Right ventricle myocardium inferior (tissue), 1 donor: ENCODE data around the gene NOP14. TPM values are rescaled to one million over a fixed set of nuclear protein-coding genes. Genes with fewer than 3 reads are reported as not detected.

Experiments used
- ATAC-seq: fragments of 200-7000 bp; cut with Tn5 transposase; one replicate; pipeline ENCODE4 v1.9.1; 2020; ENCODE audit warnings: mild to moderate bottlenecking, moderate library complexity
- DNase-seq: peaks from one replicate; pipeline ENCODE4 v3.0.0; 2021; ENCODE audit errors: missing footprints
- intact Hi-C: fragments of 100-400 bp; cut with DNase I; formaldehyde crosslinking; loops from one replicate; pipeline ENCODE4 v1.11.0; 2022
- total RNA-seq: library from RNA; stranded (reverse); fragmentation: NEBNext Ultra II Directional; extraction: Animal tissue kit (Norgen Biotek cat#: 25700); gene quantifications from one replicate; pipeline ENCODE4 v1.2.1, GENCODE V29; 2021
- donor health status: DM: no; HTN: yes; CAD: no; lungs with severe emphysema.

The NOP14 gene
- total RNA-seq, 1 donor from 2014 or later = 18.3 TPM

- DNase-seq (peak; percentile 96), ATAC-seq (peak; percentile 80)
- intact Hi-C loops = loop anchor here (5.0 kb wide), 3 partner anchors 43 to 173 kb away; partner anchors contain the start of gene ADD1
These were observed 28.1 kb downstream of the NOP14 start for GRCh38 chr4:2934813-2935761.

GRCh38 chr4:2934077-2934812, 29.0 kb downstream of the NOP14 start:
- intact Hi-C loops = loop anchor here (5.0 kb wide), 3 partner anchors 42 to 172 kb away; partner anchors contain the start of gene ADD1
- DNase-seq (peak; percentile 87), ATAC-seq (peak; percentile 40)

- no peak for DNase-seq
- ATAC-seq = no peak
- intact Hi-C loops = loop anchor here (5.0 kb wide), 3 partner anchors 41 to 171 kb away; partner anchors contain the start of gene ADD1
These were observed 29.6 kb downstream of the NOP14 start for GRCh38 chr4:2933566-2934076.

- peak; percentile 71 for DNase-seq
- ATAC-seq = no peak
- intact Hi-C loops = loop anchor here (5.0 kb wide), 3 partner anchors 41 to 171 kb away; partner anchors contain the start of gene ADD1
These were observed 30.1 kb downstream of the NOP14 start for GRCh38 chr4:2932951-2933565.

GRCh38 chr4:2932321-2932950, 30.8 kb downstream of the NOP14 start:
- intact Hi-C loops = loop anchor here (5.0 kb wide), 3 partner anchors 40 to 170 kb away; partner anchors contain the start of gene ADD1
- DNase-seq (peak; percentile 55), ATAC-seq (no peak)

GRCh38 chr4:2931512-2932301, 31.5 kb downstream of the NOP14 start:
- intact Hi-C loops = loop anchor here (5.0 kb wide), 3 partner anchors 39 to 169 kb away; partner anchors contain the start of gene ADD1
- ATAC-seq = peak; percentile 24
- peak; percentile 94 for DNase-seq

- DNase-seq = peak; percentile 68
- ATAC-seq = no peak
- intact Hi-C loops = loop anchor here (5.0 kb wide), 3 partner anchors 39 to 169 kb away; partner anchors contain the start of gene ADD1
These were observed 32.3 kb downstream of the NOP14 start for GRCh38 chr4:2930758-2931511.

GRCh38 chr4:2930135-2930757, 33.0 kb downstream of the NOP14 start:
- DNase-seq = peak; percentile 54
- intact Hi-C loops = loop anchor here (5.0 kb wide), 3 partner anchors 38 to 168 kb away; partner anchors contain the start of gene ADD1

GRCh38 chr4:2929469-2929868, 33.7 kb downstream of the NOP14 start:
- ATAC-seq = no peak
- peak; percentile 56 for DNase-seq
- intact Hi-C loops = no loop called here

More at GRCh38 chr4:2930135-2930757, 33.0 kb downstream of the NOP14 start:
- ATAC-seq = no peak

GRCh38 chr4:2928242-2929176, 34.7 kb downstream of the NOP14 start:
- intact Hi-C loops = no loop called here
- DNase-seq (peak; percentile 43), ATAC-seq (no peak)

GRCh38 chr4:2927696-2928075, 35.5 kb downstream of the NOP14 start:
- DNase-seq = no peak
- intact Hi-C loops = no loop called here
- no peak for ATAC-seq

- ATAC-seq (no peak), DNase-seq (peak; percentile 62)
- intact Hi-C loops = no loop called here
These were observed 36.0 kb downstream of the NOP14 start for GRCh38 chr4:2927016-2927695.

GRCh38 chr4:2925931-2926860, 37.0 kb downstream of the NOP14 start:
- no peak for ATAC-seq
- intact Hi-C loops = no loop called here
- peak; percentile 60 for DNase-seq

GRCh38 chr4:2925496-2925895, 37.7 kb downstream of the NOP14 start:
- intact Hi-C loops = no loop called here
- DNase-seq = no peak
- no peak for ATAC-seq
